RWPE1 (cell line): ENCODE data around the gene CBFA2T2.
"Not testable (repeated sequence)": the region's sequence is repeated elsewhere in the genome, so short reads cannot be mapped to it uniquely, and the experiment has no call there.

Source experiments
- CTCF ChIA-PET: fragments of 350-600 bp; sonication (Branson Sonifier 250); formaldehyde crosslinking; extraction: SDS; loops from one replicate; lab custom pipeline; 2021; lab: Yijun Ruan, JAX
- POLR2A ChIA-PET: fragments of 400-600 bp; formaldehyde crosslinking; extraction: SDS; loops from one replicate; lab custom pipeline; 2020; ENCODE audit warnings: antibody characterized with exemption; ENCODE audit not compliant: low non-redundant PET; lab: Yijun Ruan, JAX
- DNase-seq: peaks from one replicate; pipeline ENCODE4 v3.0.0; 2012; ENCODE audit warnings: low spot score
- H3K27ac ChIP-seq: fragments of 450-650 bp; 2 replicates; pipeline ENCODE4 v1.5.1; 2017
- TF ChIP-seq, protein P1 (sequence below): fragments of 450-650 bp; conservative IDR thresholded peaks from 2 replicates; pipeline ENCODE4 v1.5.1; 2017; ENCODE audit warnings: low read depth, mild to moderate bottlenecking

CBFA2T2 gene

DNA sequence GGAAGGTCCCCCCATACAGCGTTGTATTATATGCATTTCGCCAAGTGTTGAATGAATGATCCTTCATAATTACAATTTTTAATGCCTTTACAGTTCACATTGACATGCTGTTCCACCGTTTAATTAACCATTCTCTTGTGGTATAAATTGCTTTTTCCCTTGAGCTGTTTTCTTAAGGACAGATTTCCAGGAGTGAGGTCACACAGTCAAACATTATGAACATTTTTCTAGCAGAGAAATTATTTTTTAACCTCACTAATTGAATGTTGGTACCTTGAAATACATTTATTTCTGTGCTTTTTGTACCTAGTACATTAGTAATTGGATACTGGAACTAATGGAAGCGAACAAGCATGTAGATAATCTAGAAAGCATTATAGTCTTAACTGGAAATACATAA lies 95.5 kb downstream of the CBFA2T2 start:
- CTCF ChIA-PET = interaction anchor here (0.6 to 1.2 kb wide), 3 partner anchors 10 to 1253 kb away, joined by 4 to 5 read pairs (median 4); no protein-coding TSS in a partner anchor
- POLR2A ChIA-PET = interaction anchor here (0.6 kb wide), 1 partner anchor 83 kb away, joined by 3 read pairs; no protein-coding TSS in a partner anchor
- DNase-seq = no peak
- H3K27ac ChIP-seq = no peak overlapping the region
- TF ChIP-seq, protein P1, sequence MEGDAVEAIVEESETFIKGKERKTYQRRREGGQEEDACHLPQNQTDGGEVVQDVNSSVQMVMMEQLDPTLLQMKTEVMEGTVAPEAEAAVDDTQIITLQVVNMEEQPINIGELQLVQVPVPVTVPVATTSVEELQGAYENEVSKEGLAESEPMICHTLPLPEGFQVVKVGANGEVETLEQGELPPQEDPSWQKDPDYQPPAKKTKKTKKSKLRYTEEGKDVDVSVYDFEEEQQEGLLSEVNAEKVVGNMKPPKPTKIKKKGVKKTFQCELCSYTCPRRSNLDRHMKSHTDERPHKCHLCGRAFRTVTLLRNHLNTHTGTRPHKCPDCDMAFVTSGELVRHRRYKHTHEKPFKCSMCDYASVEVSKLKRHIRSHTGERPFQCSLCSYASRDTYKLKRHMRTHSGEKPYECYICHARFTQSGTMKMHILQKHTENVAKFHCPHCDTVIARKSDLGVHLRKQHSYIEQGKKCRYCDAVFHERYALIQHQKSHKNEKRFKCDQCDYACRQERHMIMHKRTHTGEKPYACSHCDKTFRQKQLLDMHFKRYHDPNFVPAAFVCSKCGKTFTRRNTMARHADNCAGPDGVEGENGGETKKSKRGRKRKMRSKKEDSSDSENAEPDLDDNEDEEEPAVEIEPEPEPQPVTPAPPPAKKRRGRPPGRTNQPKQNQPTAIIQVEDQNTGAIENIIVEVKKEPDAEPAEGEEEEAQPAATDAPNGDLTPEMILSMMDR = no peak

DNA sequence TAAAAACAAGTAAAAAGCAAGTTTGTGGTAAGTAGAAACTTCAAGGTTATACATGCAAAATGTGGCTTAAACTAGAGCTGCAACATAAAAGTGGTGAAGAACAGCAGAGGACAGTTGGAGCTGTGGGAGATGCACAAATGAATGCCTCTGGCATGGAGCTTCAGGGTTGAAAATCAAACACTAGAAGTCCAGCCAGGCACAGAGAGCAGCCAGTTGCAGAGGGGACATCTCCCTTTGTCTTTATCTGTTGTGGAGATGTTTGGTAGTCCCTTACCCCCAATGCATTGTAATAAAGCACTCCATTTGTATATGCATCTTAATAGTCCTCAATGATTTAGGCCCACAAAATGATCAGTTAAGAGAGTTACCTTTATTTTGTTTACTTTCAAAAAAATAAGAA lies 99.2 kb downstream of the CBFA2T2 start:
- ChIA-PET CTCF (interaction anchor here (0.6 to 1.2 kb wide), 3 partner anchors 12 to 515 kb away, joined by 3 to 4 read pairs (median 3); no protein-coding TSS in a partner anchor), POLR2A (no interaction called here)

DNA sequence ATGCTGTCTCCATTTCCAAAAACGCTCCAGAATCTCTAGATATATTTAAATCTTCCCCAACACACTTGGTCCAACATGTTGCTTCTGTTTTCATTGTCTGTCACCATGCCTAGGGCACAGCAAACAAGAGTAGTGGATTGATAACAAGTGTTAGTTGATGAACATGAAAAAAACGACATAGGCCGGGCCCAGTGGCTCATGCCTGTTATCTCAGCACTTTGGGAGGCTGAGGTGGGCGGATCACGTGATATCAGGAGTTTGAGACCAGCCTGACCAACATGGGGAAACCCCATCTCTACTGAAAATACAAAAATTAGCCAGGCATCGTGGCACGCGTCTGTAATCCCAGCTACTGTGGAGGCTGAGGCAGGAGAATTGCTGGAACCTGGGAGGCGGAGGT lies 102.0 kb downstream of the CBFA2T2 start:
- CTCF ChIA-PET, POLR2A ChIA-PET, DNase-seq, H3K27ac ChIP-seq: not testable (repeated sequence)

More for the DNA sequence above, 99.2 kb downstream of the CBFA2T2 start:
- TF ChIP-seq, protein P1 = no peak
- DNase-seq = no peak
- H3K27ac ChIP-seq = no peak overlapping the region

DNA sequence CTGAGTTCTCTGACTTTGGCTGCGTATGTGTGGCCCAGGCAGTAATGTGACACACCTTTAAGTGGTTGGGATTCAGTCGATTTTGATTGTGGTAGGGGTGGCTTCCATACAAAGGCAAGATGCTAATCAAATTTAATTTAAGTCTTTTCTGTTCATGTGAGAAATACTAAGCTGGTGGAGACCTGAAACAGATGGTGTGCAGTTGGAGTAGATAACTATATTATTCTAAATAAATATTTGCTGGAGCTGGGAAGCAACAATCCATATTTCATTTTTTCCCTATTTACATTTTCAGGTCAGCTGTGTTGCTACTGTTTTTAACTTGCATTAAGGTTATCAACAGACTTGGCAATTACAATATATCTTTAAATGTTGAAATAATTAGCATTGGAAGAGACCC lies 104.8 kb downstream of the CBFA2T2 start:
- DNase-seq = no peak

DNA sequence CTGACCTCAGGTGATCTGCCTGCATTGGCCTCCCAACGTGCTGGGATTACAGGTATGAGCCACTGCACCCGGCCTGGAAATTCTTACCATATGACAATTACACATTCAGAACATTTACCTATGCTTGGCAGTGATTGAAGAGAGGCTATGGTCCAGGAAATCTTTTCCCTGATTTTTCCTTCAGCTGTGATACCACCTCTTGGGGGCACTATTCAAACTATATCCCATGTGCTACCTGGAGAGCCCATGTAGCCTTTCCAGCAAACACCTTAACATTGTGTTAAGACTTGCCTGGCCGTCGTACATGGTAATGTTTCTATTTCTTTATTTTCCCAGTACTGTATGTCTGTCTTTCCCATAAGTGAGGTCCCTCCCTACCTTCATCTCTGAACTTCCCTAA lies 110.5 kb downstream of the CBFA2T2 start:
- POLR2A ChIA-PET = no interaction called here
- TF ChIP-seq, protein P1 = no peak
- DNase-seq = no peak
- H3K27ac ChIP-seq = no peak overlapping the region
- CTCF ChIA-PET = interaction anchor here (0.5 kb wide), 1 partner anchor 85 kb away, joined by 3 read pairs; no protein-coding TSS in a partner anchor

More for the DNA sequence above, 104.8 kb downstream of the CBFA2T2 start:
- POLR2A ChIA-PET = no interaction called here
- H3K27ac ChIP-seq = no peak overlapping the region
- TF ChIP-seq, protein P1 = no peak
- CTCF ChIA-PET = interaction anchor here (0.6 kb wide), 2 partner anchors 80 to 985 kb away, joined by 3 to 6 read pairs; no protein-coding TSS in a partner anchor

DNA sequence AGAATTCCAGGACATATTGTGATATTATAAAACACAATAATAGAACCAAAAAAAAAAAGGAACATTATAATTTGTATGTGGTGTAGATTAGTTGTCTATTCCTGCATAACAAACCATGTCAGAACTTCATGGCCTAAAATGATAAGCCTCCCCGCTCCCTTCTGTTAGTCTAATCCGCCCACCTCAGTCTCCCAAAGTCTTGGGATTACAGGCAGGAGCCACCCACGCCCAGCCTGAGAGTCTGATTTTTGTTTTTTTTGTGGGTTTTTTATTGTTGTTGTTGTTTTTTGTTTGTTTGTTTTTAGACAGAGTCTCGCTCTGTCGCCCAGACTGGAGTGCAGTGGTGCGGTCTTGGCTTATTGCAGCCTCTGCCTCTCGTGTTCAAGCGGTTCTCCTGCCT lies 111.1 kb downstream of the CBFA2T2 start:
- DNase-seq = no peak
- POLR2A ChIA-PET = no interaction called here
- TF ChIP-seq, protein P1 = no peak
- no peak overlapping the region for H3K27ac ChIP-seq
- CTCF ChIA-PET = no interaction called here

DNA sequence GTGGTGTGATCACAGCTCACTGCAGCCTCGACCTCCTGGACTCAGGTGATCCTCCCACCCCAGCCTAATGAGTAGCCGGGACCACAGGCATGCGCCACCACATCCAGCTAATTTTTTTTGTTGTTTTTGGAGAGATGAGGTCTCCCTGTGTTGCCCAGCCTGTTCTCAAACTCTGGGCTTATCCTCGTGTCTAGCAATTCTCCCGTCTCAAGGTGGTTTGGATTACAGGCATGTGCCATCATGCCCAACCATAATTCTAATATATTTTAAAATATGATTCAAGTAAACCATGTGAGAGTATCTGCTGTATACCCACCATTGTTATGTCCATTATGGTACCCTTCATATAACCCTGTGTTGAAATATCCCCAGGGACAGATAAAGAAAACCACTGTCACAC lies 112.0 kb downstream of the CBFA2T2 start:
- POLR2A ChIA-PET = no interaction called here
- DNase-seq = no peak
- no peak overlapping the region for H3K27ac ChIP-seq
- CTCF ChIA-PET = interaction anchor here (0.6 kb wide), 2 partner anchors 150 to 251 kb away, joined by 3 read pairs; no protein-coding TSS in a partner anchor
- TF ChIP-seq, protein P1 = no peak
